Measurements from ENCODE around the gene MFAP2.
"Not testable (repeated sequence)": the region's sequence is repeated elsewhere in the genome, so short reads cannot be mapped to it uniquely, and the experiment has no call there.

MFAP2 gene

GRCh38 chr1:16978567-16979474 is 1.6 kb downstream of the MFAP2 start:
- DNase-seq, result peak; percentile 63

- DNase-seq, result no peak
Measured at GRCh38 chr1:16978139-16978538, 2.3 kb downstream of the MFAP2 start.

- DNase-seq, result no peak
Measured at GRCh38 chr1:16977377-16977776, 3.0 kb downstream of the MFAP2 start.

- DNase-seq, result no peak
Measured at GRCh38 chr1:16976966-16977365, 3.5 kb downstream of the MFAP2 start.

- DNase-seq, result no peak
Measured at GRCh38 chr1:16975838-16976237, 4.6 kb downstream of the MFAP2 start.

GRCh38 chr1:16975211-16975610 is 5.2 kb downstream of the MFAP2 start:
- no peak for DNase-seq

GRCh38 chr1:16973215-16973614 is 7.2 kb downstream of the MFAP2 start:
- no peak for DNase-seq

GRCh38 chr1:16972189-16972895 is 8.1 kb downstream of the MFAP2 start:
- no peak for DNase-seq

- peak; percentile 73 for DNase-seq
Measured at GRCh38 chr1:16971341-16972188, 8.9 kb downstream of the MFAP2 start.

GRCh38 chr1:16970132-16970910 is 10.1 kb downstream of the MFAP2 start:
- DNase-seq, result no peak

- no peak for DNase-seq
Measured at GRCh38 chr1:16969651-16970050, 10.8 kb downstream of the MFAP2 start.

GRCh38 chr1:16969057-16969611 is 11.3 kb downstream of the MFAP2 start:
- DNase-seq, result peak; percentile 72

GRCh38 chr1:16968372-16968771 is 12.0 kb downstream of the MFAP2 start:
- no peak for DNase-seq

GRCh38 chr1:16967962-16968361 is 12.5 kb downstream of the MFAP2 start:
- no peak for DNase-seq

- peak; percentile 86 for DNase-seq
Measured at GRCh38 chr1:16967095-16967575, 13.3 kb downstream of the MFAP2 start.

- DNase-seq, result no peak
Measured at GRCh38 chr1:16966282-16966681, 14.1 kb downstream of the MFAP2 start.

- DNase-seq, result no peak
Measured at GRCh38 chr1:16965486-16966067, 14.8 kb downstream of the MFAP2 start.

- DNase-seq, result not testable (repeated sequence)
Measured at GRCh38 chr1:16964169-16964568, 16.3 kb downstream of the MFAP2 start.

- no peak for DNase-seq
Measured at GRCh38 chr1:16961297-16962133, 18.9 kb downstream of the MFAP2 start.

GRCh38 chr1:16960560-16961296 is 19.7 kb downstream of the MFAP2 start:
- peak; percentile 86 for DNase-seq
